WTC11 (cell line): ENCODE measurements around the gene FHIT. TPM values are rescaled to one million over a fixed set of nuclear protein-coding genes. Genes with fewer than 3 reads are reported as not detected.

Experiments used
- ATAC-seq: fragments of 200-7000 bp; cut with Tn5 transposase; 2 replicates; pipeline ENCODE4 v1.10.0; 2021; ENCODE audit warnings: mild to moderate bottlenecking, moderate library complexity
- CTCF ChIA-PET: fragments of 300-600 bp; sonication (Branson Sonifier 250); formaldehyde crosslinking; loops from one replicate; lab custom pipeline; 2021; ENCODE audit warnings: antibody characterized with exemption; lab: Charles Lee
- POLR2A ChIA-PET: fragments of 350-600 bp; sonication (Branson Sonifier 250); formaldehyde crosslinking; loops from one replicate; lab custom pipeline; 2021; ENCODE audit warnings: antibody characterized with exemption; lab: Charles Lee
- DNase-seq: peaks from one replicate; pipeline ENCODE4 v3.0.0; 2021; ENCODE audit warnings: low spot score
- H3K27ac Mint-ChIP-seq: 2 replicates; pipeline ENCODE4 v1.8.0; 2021; ENCODE audit warnings: mixed read lengths
- H3K27me3 Mint-ChIP-seq: 2 replicates; pipeline ENCODE4 v1.8.0; 2021; ENCODE audit warnings: low read depth, mild to moderate bottlenecking, moderate library complexity, mixed read lengths
- H3K36me3 Mint-ChIP-seq: 2 replicates; pipeline ENCODE4 v1.8.0; 2021; ENCODE audit warnings: mixed read lengths
- H3K4me1 Mint-ChIP-seq: 2 replicates; pipeline ENCODE4 v1.8.0; 2022; ENCODE audit warnings: mixed read lengths
- H3K4me3 Mint-ChIP-seq: 2 replicates; pipeline ENCODE4 v1.8.0; 2021; ENCODE audit warnings: mild to moderate bottlenecking, moderate library complexity, mixed read lengths
- H3K9me3 Mint-ChIP-seq: 2 replicates; pipeline ENCODE4 v1.8.0; 2021; ENCODE audit warnings: mixed read lengths
- CTCF ChIP-seq: fragments of 200-600 bp; IDR thresholded peaks from 2 replicates; pipeline ENCODE4 v1.8.0; 2022; ENCODE audit warnings: antibody characterized with exemption
- E2F1 ChIP-seq: sonication (generic); formaldehyde crosslinking; IDR thresholded peaks from 2 replicates; pipeline ENCODE4 v1.8.0; 2022; ENCODE audit warnings: mild to moderate bottlenecking, missing genetic modification reagents
- ERG ChIP-seq: fragments of 250-450 bp; sonication (Bioruptor Pico); IDR thresholded peaks from 2 replicates; pipeline ENCODE4 v1.8.0; 2021; ENCODE audit warnings: mild to moderate bottlenecking
- FOXP1 ChIP-seq: sonication (generic); formaldehyde crosslinking; IDR thresholded peaks from 2 replicates; pipeline ENCODE4 v1.8.0; 2022; ENCODE audit warnings: missing genetic modification reagents, mild to moderate bottlenecking, moderate library complexity, borderline replicate concordance
- FOXP4 ChIP-seq: sonication (generic); formaldehyde crosslinking; IDR thresholded peaks from 2 replicates; pipeline ENCODE4 v1.8.0; 2022; ENCODE audit warnings: mild to moderate bottlenecking, missing genetic modification reagents
- HMGA2 ChIP-seq: fragments of 250-450 bp; sonication (Bioruptor Pico); IDR thresholded peaks from 2 replicates; pipeline ENCODE4 v1.4.0; 2021; ENCODE audit warnings: mild to moderate bottlenecking, moderate library complexity
- JUN ChIP-seq: sonication (generic); formaldehyde crosslinking; IDR thresholded peaks from 2 replicates; pipeline ENCODE4 v1.8.0; 2023; ENCODE audit warnings: mild to moderate bottlenecking, missing genetic modification reagents
- MXD4 ChIP-seq: fragments of 250-450 bp; sonication (Bioruptor Pico); IDR thresholded peaks from 2 replicates; pipeline ENCODE4 v1.8.0; 2021; ENCODE audit warnings: mild to moderate bottlenecking, moderate library complexity, borderline replicate concordance
- MYBL2 ChIP-seq: sonication (generic); formaldehyde crosslinking; IDR thresholded peaks from 2 replicates; pipeline ENCODE4 v1.8.1; 2023; ENCODE audit warnings: mild to moderate bottlenecking, moderate library complexity, missing genetic modification reagents
- NR2C2 ChIP-seq: sonication (generic); formaldehyde crosslinking; IDR thresholded peaks from 2 replicates; pipeline ENCODE4 v1.8.0; 2022; ENCODE audit warnings: mild to moderate bottlenecking, missing genetic modification reagents
- SMAD3 ChIP-seq: sonication (generic); formaldehyde crosslinking; IDR thresholded peaks from 2 replicates; pipeline ENCODE4 v1.8.0; 2022; ENCODE audit warnings: missing genetic modification reagents, mild to moderate bottlenecking, borderline replicate concordance
- SP1 ChIP-seq: sonication (generic); formaldehyde crosslinking; conservative IDR thresholded peaks from 2 replicates; pipeline ENCODE4 v1.8.1; 2022; ENCODE audit warnings: missing genetic modification reagents
- TEAD1 ChIP-seq: sonication (generic); formaldehyde crosslinking; IDR thresholded peaks from 2 replicates; pipeline ENCODE4 v1.8.0; 2022; ENCODE audit warnings: mild to moderate bottlenecking, missing genetic modification reagents
- TEAD4 ChIP-seq: sonication (generic); formaldehyde crosslinking; IDR thresholded peaks from 2 replicates; pipeline ENCODE4 v1.8.0; 2022; ENCODE audit warnings: mild to moderate bottlenecking, missing genetic modification reagents
- ZMAT4 ChIP-seq: fragments of 250-450 bp; sonication (Bioruptor Pico); IDR thresholded peaks from 2 replicates; pipeline ENCODE4 v1.9.0; 2021; ENCODE audit warnings: mild to moderate bottlenecking
- ZNF232 ChIP-seq: sonication (generic); formaldehyde crosslinking; IDR thresholded peaks from 2 replicates; pipeline ENCODE4 v1.8.0; 2022; ENCODE audit warnings: mild to moderate bottlenecking, missing genetic modification reagents
- ZNF263 ChIP-seq: sonication (generic); formaldehyde crosslinking; IDR thresholded peaks from 2 replicates; pipeline ENCODE4 v1.8.1; 2022; ENCODE audit warnings: low read depth, mild to moderate bottlenecking, moderate library complexity, missing genetic modification reagents
- ZNF281 ChIP-seq: sonication (generic); formaldehyde crosslinking; IDR thresholded peaks from 2 replicates; pipeline ENCODE4 v1.8.0; 2023; ENCODE audit warnings: mild to moderate bottlenecking, missing genetic modification reagents
- total RNA-seq: library from RNA; stranded (reverse); gene quantifications from 3 replicates; pipeline ENCODE4 v1.2.3, GENCODE V29; 2021

Gene FHIT
- total RNA-seq, 1 experiment from 2014 or later, result 2.6 TPM

GRCh38 chr3:60598671-60599070 lies 652.6 kb downstream of the FHIT start:
- Mint-ChIP-seq H3K4me1 (peaks cover 36% of the 10 kb centered on the region), H3K36me3 (no peaks in the 10 kb centered on the region), H3K27ac (no peak overlapping the region), H3K27me3 (no peaks in the 10 kb centered on the region), H3K9me3 (peaks cover 8% of the 10 kb centered on the region; the same call in 1 of the 2 replicates), H3K4me3 (no peak overlapping the region)
- ATAC-seq (no peak), DNase-seq (no peak)
- CTCF ChIA-PET, result no interaction called here
- POLR2A ChIA-PET, result no interaction called here
- TF ChIP-seq ZNF232 (CRISPR knock-in tag) (no peak), TEAD1 (CRISPR knock-in tag) (no peak), ZMAT4 (CRISPR knock-in tag) (no peak), FOXP1 (CRISPR knock-in tag) (no peak), HMGA2 (CRISPR knock-in tag) (no peak), ERG (CRISPR knock-in tag) (no peak), FOXP4 (no peak), ZNF281 (CRISPR knock-in tag) (no peak), ZNF263 (CRISPR knock-in tag) (no peak), MYBL2 (CRISPR knock-in tag) (no peak), E2F1 (CRISPR knock-in tag) (no peak), CTCF (no peak), SMAD3 (CRISPR knock-in tag) (no peak), NR2C2 (CRISPR knock-in tag) (no peak), SP1 (CRISPR knock-in tag) (no peak), MXD4 (no peak), JUN (CRISPR knock-in tag) (no peak), TEAD4 (CRISPR knock-in tag) (no peak)
- TF ChIP-seq, all 79 proteins: peak for 0
